ENCODE measurements around the gene CD28.

Gene CD28

GRCh38 chr2:203664029-203664755 lies 42.2 kb upstream of the CD28 start:
- FAIRE-seq (no peak), DNase-seq (ENCODE audit: insufficient read length, low spot score) (no peak)
- TF ChIP-seq CTCF (IDR thresholded peaks at IDR 0.05; ENCODE audit: insufficient read depth, missing control alignments) = no peak

- DNase-seq (ENCODE audit: insufficient read length, low spot score) (no peak), FAIRE-seq (no peak)
- no peak for TF ChIP-seq CTCF (IDR thresholded peaks at IDR 0.05; ENCODE audit: insufficient read depth, missing control alignments)
These were observed 38.6 kb upstream of the CD28 start for GRCh38 chr2:203667838-203668237.

GRCh38 chr2:203669820-203670219 lies 36.6 kb upstream of the CD28 start:
- FAIRE-seq (no peak), DNase-seq (ENCODE audit: insufficient read length, low spot score) (no peak)
- TF ChIP-seq CTCF (IDR thresholded peaks at IDR 0.05; ENCODE audit: insufficient read depth, missing control alignments) = no peak

DNA sequence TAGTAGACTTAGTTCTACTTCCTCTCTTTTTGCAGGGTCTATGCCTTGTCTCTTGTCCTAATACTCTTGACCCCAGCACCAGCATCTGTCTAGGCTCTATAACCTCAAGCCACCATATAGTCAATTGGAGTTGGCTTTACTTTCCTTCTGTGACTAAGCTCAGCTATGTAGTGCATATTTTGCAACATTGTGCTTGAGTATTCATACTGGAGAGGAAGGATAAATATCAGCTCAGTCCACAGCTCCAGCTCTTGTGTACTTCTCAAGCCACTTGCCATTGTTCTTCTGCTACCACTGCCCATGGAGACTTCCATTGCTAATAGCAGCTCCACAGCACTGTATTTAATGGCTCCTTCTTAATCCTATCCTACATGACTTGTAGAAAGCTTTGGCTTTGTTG lies 35.5 kb upstream of the CD28 start:
- FAIRE-seq (no peak), DNase-seq (ENCODE audit: insufficient read length, low spot score) (no peak)

GRCh38 chr2:203671876-203672275 lies 34.6 kb upstream of the CD28 start:
- FAIRE-seq = no peak
- TF ChIP-seq CTCF (IDR thresholded peaks at IDR 0.05; ENCODE audit: insufficient read depth, missing control alignments) = no peak
- no peak for DNase-seq (ENCODE audit: insufficient read length, low spot score)

More for the DNA sequence above, 35.5 kb upstream of the CD28 start:
- TF ChIP-seq CTCF (IDR thresholded peaks at IDR 0.05; ENCODE audit: insufficient read depth, missing control alignments) = no peak

DNA sequence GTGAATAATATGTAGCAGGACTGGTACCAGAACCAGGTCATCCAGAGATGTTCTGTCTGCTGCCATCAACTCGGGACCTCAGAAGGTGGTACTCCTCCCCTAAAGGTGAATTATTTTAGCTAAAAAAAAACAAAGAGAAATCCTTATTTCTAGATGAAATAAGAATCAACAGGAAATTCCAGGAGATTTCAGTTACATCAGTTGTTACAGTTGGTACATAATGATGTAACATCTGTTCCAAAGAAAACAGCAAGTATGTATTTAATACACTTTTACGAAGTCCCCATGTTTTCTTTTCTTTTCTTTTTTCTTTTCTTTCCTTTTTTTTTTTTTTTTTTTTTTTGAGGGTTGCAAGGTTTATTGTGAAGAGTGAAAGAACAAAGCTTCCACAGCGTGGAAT lies 33.6 kb upstream of the CD28 start:
- FAIRE-seq (no peak), DNase-seq (ENCODE audit: insufficient read length, low spot score) (no peak)
- no peak for TF ChIP-seq CTCF (IDR thresholded peaks at IDR 0.05; ENCODE audit: insufficient read depth, missing control alignments)

- FAIRE-seq = no peak
- no peak for DNase-seq (ENCODE audit: insufficient read length, low spot score)
- TF ChIP-seq CTCF (IDR thresholded peaks at IDR 0.05; ENCODE audit: insufficient read depth, missing control alignments) = no peak
These were observed 32.5 kb upstream of the CD28 start for GRCh38 chr2:203673933-203674332.

Measured in D721Med (cell line).